IMR-90 (cell line): ENCODE data around the gene GPR149. TPM values are rescaled to one million over a fixed set of nuclear protein-coding genes. Genes with fewer than 3 reads are reported as not detected.

Experiments used
- ATAC-seq: fragments of 200-7000 bp; cut with Tn5 transposase; 2 replicates; pipeline ENCODE4 v1.9.1; 2020; ENCODE audit warnings: low read depth, mild to moderate bottlenecking, moderate library complexity
- BruUV-seq: library from RNA; stranded (reverse); fragments of 400-500 nt; replicated peaks from 2 replicates; lab custom pipeline; 2021; lab: Mats Ljungman, UMichigan
- CTCF ChIA-PET: fragments of 300-600 bp; formaldehyde crosslinking; extraction: SDS; loops from one replicate; lab custom pipeline; 2021; ENCODE audit warnings: antibody characterized with exemption; lab: Yijun Ruan, JAX
- POLR2A ChIA-PET: fragments of 300-600 bp; sonication (Branson Sonifier 250); formaldehyde crosslinking; loops from one replicate; lab custom pipeline; 2022; ENCODE audit warnings: antibody characterized with exemption; ENCODE audit not compliant: unreplicated experiment; lab: Charles Lee
- DNase-seq: peaks from one replicate; pipeline ENCODE4 v3.0.0; 2013
- H2AFZ ChIP-seq: replicated peaks from 2 replicates; pipeline ENCODE3; 2013; ENCODE audit warnings: low read length, mild to moderate bottlenecking; ENCODE audit not compliant: poor library complexity
- H2AK5ac ChIP-seq: 2 replicates; pipeline ENCODE4 v1.6.1; 2013; ENCODE audit warnings: low read depth, low read length, inconsistent platforms
- H2AK9ac ChIP-seq: replicated peaks from 2 replicates; pipeline ENCODE3; 2013; ENCODE audit warnings: mild to moderate bottlenecking, low read depth, low read length, moderate library complexity; ENCODE audit not compliant: poor library complexity
- H2BK120ac ChIP-seq: 2 replicates; pipeline ENCODE4 v1.6.1; 2013; ENCODE audit warnings: low read depth, low read length, inconsistent platforms
- H2BK15ac ChIP-seq: 3 replicates; pipeline ENCODE4 v1.6.1; 2013; ENCODE audit warnings: low read depth, low read length, inconsistent platforms
- H2BK20ac ChIP-seq: 2 replicates; pipeline ENCODE4 v1.6.1; 2013; ENCODE audit warnings: low read depth, mild to moderate bottlenecking, inconsistent platforms, low read length, moderate library complexity
- H2BK5ac ChIP-seq: 2 replicates; pipeline ENCODE4 v1.6.1; 2013; ENCODE audit warnings: mild to moderate bottlenecking, low read depth, low read length, inconsistent platforms; ENCODE audit not compliant: poor library complexity, severe bottlenecking
- H3K14ac ChIP-seq: replicated peaks from 2 replicates; pipeline ENCODE4 v1.6.1; 2013; ENCODE audit warnings: low read depth, low read length, inconsistent platforms
- H3K18ac ChIP-seq: 2 replicates; pipeline ENCODE4 v1.6.1; 2013; ENCODE audit warnings: low read depth, low read length, control low read depth
- H3K23ac ChIP-seq: 2 replicates; pipeline ENCODE4 v1.6.1; 2013; ENCODE audit warnings: low read depth, low read length, inconsistent platforms
- H3K27ac ChIP-seq: 2 replicates; pipeline ENCODE4 v1.5.1; 2013; ENCODE audit warnings: mild to moderate bottlenecking, control low read depth, low read length; ENCODE audit not compliant: insufficient read depth
- H3K27me3 ChIP-seq: 2 replicates; pipeline ENCODE4 v1.6.1; 2013; ENCODE audit warnings: low read length; ENCODE audit not compliant: control insufficient read depth, insufficient read depth
- H3K36me3 ChIP-seq: 2 replicates; pipeline ENCODE4 v1.6.1; 2013; ENCODE audit warnings: low read length, mixed read lengths; ENCODE audit not compliant: control insufficient read depth, insufficient read depth
- H3K4ac ChIP-seq: 2 replicates; pipeline ENCODE4 v1.6.1; 2013; ENCODE audit warnings: low read depth, low read length, inconsistent platforms
- H3K4me1 ChIP-seq: 2 replicates; pipeline ENCODE4 v1.6.1; 2013; ENCODE audit warnings: low read length, mixed read lengths; ENCODE audit not compliant: control insufficient read depth, insufficient read depth
- H3K4me2 ChIP-seq: 2 replicates; pipeline ENCODE4 v1.6.1; 2013; ENCODE audit warnings: low read depth, mild to moderate bottlenecking, control low read depth, low read length, moderate library complexity
- H3K4me3 ChIP-seq: 2 replicates; pipeline ENCODE4 v1.5.1; 2013; ENCODE audit warnings: low read depth, mild to moderate bottlenecking, control low read depth, low read length, moderate library complexity; ENCODE audit not compliant: insufficient read depth
- H3K56ac ChIP-seq: 2 replicates; pipeline ENCODE4 v1.6.1; 2013; ENCODE audit warnings: low read length, inconsistent platforms; ENCODE audit not compliant: insufficient read depth; ENCODE audit errors: extremely low read depth
- H3K79me1 ChIP-seq, 2 experiments: 2 replicates each; pipeline ENCODE4 v1.6.1; 2013; ENCODE audit warnings: low read length in 2 of 2, inconsistent platforms in 1 of 2, low read depth in 1 of 2
- H3K9ac ChIP-seq: 2 replicates; pipeline ENCODE4 v1.6.1; 2013; ENCODE audit warnings: low read depth, low read length, control low read depth
- H3K9me1 ChIP-seq: 2 replicates; pipeline ENCODE4 v1.6.1; 2013; ENCODE audit warnings: low read length, inconsistent platforms; ENCODE audit not compliant: insufficient read depth
- H3K9me3 ChIP-seq: 2 replicates; pipeline ENCODE4 v1.6.1; 2013; ENCODE audit warnings: low read length; ENCODE audit not compliant: control insufficient read depth, insufficient read depth
- H4K20me1 ChIP-seq: 2 replicates; pipeline ENCODE4 v1.6.1; 2013; ENCODE audit warnings: low read length, inconsistent platforms; ENCODE audit not compliant: insufficient read depth
- H4K5ac ChIP-seq: 2 replicates; pipeline ENCODE4 v1.6.1; 2013; ENCODE audit warnings: mild to moderate bottlenecking, low read depth, low read length, control low read depth
- H4K8ac ChIP-seq, 2 experiments: 2 replicates each; pipeline ENCODE4 v1.6.1; 2013; ENCODE audit warnings: low read depth in 2 of 2, low read length in 2 of 2, control low read depth in 1 of 2, inconsistent platforms in 1 of 2
- H4K91ac ChIP-seq: 2 replicates; pipeline ENCODE4 v1.6.1; 2013; ENCODE audit warnings: low read depth, low read length, inconsistent platforms; ENCODE audit not compliant: insufficient read depth
- BHLHE40 ChIP-seq: fragments of 150-350 bp; IDR thresholded peaks from 2 replicates; pipeline ENCODE4 v1.6.1; 2016; ENCODE audit warnings: mild to moderate bottlenecking, low read depth, low read length
- CHD1 ChIP-seq: IDR thresholded peaks from 2 replicates; pipeline ENCODE4 v1.6.1; 2012; ENCODE audit warnings: low read depth, low read length, improper control_type of control experiment
- FOS ChIP-seq: fragments of 150-350 bp; IDR thresholded peaks from 2 replicates; pipeline ENCODE4 v1.6.1; 2016; ENCODE audit warnings: low read depth, low read length
- MAFK ChIP-seq: IDR thresholded peaks from 2 replicates; pipeline ENCODE4 v1.6.1; 2012; ENCODE audit warnings: low read depth, low read length, improper control_type of control experiment
- MAZ ChIP-seq: IDR thresholded peaks from 2 replicates; pipeline ENCODE4 v1.6.1; 2012; ENCODE audit warnings: low read depth, mild to moderate bottlenecking, low read length, improper control_type of control experiment, moderate library complexity, borderline replicate concordance
- MXI1 ChIP-seq: IDR thresholded peaks from 2 replicates; pipeline ENCODE4 v1.6.1; 2012; ENCODE audit warnings: low read depth, mild to moderate bottlenecking, low read length, moderate library complexity, borderline replicate concordance
- NFE2L2 ChIP-seq: fragments of 150-350 bp; IDR thresholded peaks from 2 replicates; pipeline ENCODE4 v1.6.1; 2016; ENCODE audit warnings: low read depth, mild to moderate bottlenecking, low read length
- POLR2A ChIP-seq: IDR thresholded peaks from 2 replicates; pipeline ENCODE4 v1.6.1; 2012; ENCODE audit warnings: mild to moderate bottlenecking, low read depth, low read length
- RAD21 ChIP-seq: IDR thresholded peaks from 2 replicates; pipeline ENCODE4 v1.6.1; 2012; ENCODE audit warnings: low read length, improper control_type of control experiment
- RCOR1 ChIP-seq: IDR thresholded peaks from 2 replicates; pipeline ENCODE4 v1.6.1; 2012; ENCODE audit warnings: mild to moderate bottlenecking, low read length, improper control_type of control experiment; ENCODE audit not compliant: insufficient replicate concordance
- RFX5 ChIP-seq: IDR thresholded peaks from 2 replicates; pipeline ENCODE4 v1.8.0; 2012; ENCODE audit warnings: low read depth, mild to moderate bottlenecking, low read length, moderate library complexity
- WGBS, 2 experiments: methylation state at CpG; one replicate each; pipeline versions ENCODE4 v1.1.5 to v1.1.7; 2013; ENCODE audit warnings: missing lambda C conversion rate in 2 of 2; ENCODE audit not compliant: insufficient read length in 1 of 2; ENCODE audit errors: extremely low coverage in 2 of 2; 5-methylcytosine and 5-hydroxymethylcytosine counted together
- dilution Hi-C: fragments of 300-500 bp; cut with HindIII; formaldehyde crosslinking; loops from one replicate; pipeline ENCODE4 v1.14.3; 2018; ENCODE audit warnings: low sequenced_read_pairs; ENCODE audit not compliant: unreplicated experiment
- in situ Hi-C: fragments of 300-500 bp; cut with MboI; formaldehyde crosslinking; loops from 3 replicates; pipeline ENCODE4 v1.14.3; 2019; ENCODE audit warnings: low sequenced_read_pairs, inconsistent platforms, mixed read lengths
- intact Hi-C: fragments of 100-400 bp; cut with micrococcal nuclease; formaldehyde crosslinking; loops from 2 replicates; pipeline ENCODE4 v1.10.0; 2022
- polyA plus RNA-seq, 3 experiments: library from polyadenylated mRNA; depleted of rRNA; stranded (reverse); fragments of >200 nt; gene quantifications; 2 replicates each; pipeline ENCODE4 v1.2.3, GENCODE V29; 2012; ENCODE audit warnings: low replicate concordance in 1 of 3
- total RNA-seq: library from RNA; depleted of rRNA; stranded (reverse); fragments of >200 nt; gene quantifications from 2 replicates; pipeline ENCODE4 v1.2.3, GENCODE V29; 2012
- TF ChIP-seq, protein P1 (sequence below): fragments of 150-350 bp; IDR thresholded peaks from 2 replicates; pipeline ENCODE4 v1.6.1; 2016; ENCODE audit warnings: low read depth, mild to moderate bottlenecking, low read length, moderate library complexity, borderline replicate concordance
- TF ChIP-seq, protein P2 (sequence below): fragments of 150-350 bp; IDR thresholded peaks from 2 replicates; pipeline ENCODE4 v1.6.1; 2017; ENCODE audit warnings: mild to moderate bottlenecking, antibody characterized with exemption, low read length, low read depth
- TF ChIP-seq, protein P3 (sequence below): conservative IDR thresholded peaks from 2 replicates; pipeline ENCODE4 v1.5.1; 2012; ENCODE audit warnings: mild to moderate bottlenecking, low read depth, low read length, improper control_type of control experiment

Gene GPR149
- total and polyA plus RNA-seq, 2 of the 4 experiments (the other 2 are of a cell fraction) = not detected

DNA sequence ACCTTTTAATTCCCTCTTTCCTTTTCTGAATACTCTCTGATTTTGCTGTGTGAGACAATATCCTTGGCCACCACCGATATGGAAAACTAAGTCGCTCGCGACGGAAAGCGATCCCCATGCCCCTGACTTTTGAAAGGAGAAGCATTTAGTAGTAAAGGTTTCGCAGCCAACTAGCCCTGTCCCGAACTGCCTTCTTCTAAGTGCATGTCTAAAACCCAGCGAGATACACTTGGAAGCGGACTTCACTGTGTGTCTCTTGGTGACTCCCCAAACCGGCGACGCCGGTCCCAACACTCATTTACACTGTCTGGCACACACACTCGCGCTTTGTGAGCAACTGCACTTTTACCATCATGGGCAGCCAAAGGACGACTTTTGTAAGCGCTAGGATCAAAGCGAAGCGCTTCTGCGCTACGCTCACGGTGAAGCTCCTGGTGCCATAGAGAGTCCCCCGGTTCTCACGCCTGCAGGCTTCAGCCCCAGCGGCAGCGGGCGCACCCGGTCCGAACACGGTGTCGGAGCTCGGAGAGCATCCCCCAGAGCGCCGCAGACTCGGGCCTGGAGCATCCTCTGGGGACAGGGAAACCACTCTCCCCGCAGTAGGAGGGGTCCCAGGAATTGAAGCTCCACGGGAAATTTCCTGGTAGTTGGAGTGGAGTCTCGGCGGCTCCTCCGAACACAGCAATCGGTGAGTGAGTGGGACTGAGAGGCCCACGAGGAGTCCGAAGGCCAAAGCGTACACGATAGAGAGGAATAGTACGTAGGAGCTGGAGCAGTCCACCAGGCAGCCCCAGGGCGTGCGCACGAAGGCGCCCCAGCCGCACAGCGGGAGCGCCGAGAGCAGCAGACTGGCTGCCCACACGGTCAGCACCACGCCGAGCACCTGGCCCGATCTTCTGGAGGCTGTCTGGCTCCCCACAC lies 1.4 kb downstream of the GPR149 start:
- no TSS peak for BruUV-seq
- Histone ChIP-seq H2AK9ac (no peak overlapping the region), H4K20me1 (no peaks in the 10 kb centered on the region), H2BK15ac (no peak overlapping the region), H3K27me3 (peaks cover 7% of the 10 kb centered on the region; the same call in 1 of the 2 replicates), H3K4me2 (no peak overlapping the region; the same call in 1 of the 2 replicates), H3K9me1 (no peaks in the 10 kb centered on the region), H3K23ac (no peak overlapping the region), H3K4ac (no peak overlapping the region), H2AK5ac (no peak overlapping the region), H3K36me3 (no peaks in the 10 kb centered on the region), H4K8ac (no peak overlapping the region), H3K27ac (no peak overlapping the region), H3K9ac (no peak overlapping the region), H2BK5ac (no peak overlapping the region), H3K18ac (no peak overlapping the region), H2BK120ac (no peak overlapping the region), H2AFZ (no peak overlapping the region), H4K91ac (no peak overlapping the region), H3K56ac (no peak overlapping the region), H3K14ac (no peak overlapping the region), H3K4me1 (no peaks in the 10 kb centered on the region), H3K9me3 (no peaks in the 10 kb centered on the region), H3K79me1 (no peaks in the 10 kb centered on the region), H3K4me3 (no peak overlapping the region), H4K5ac (no peak overlapping the region), H2BK20ac (no peak overlapping the region)
- dilution Hi-C loops = no loop called here
- DNase-seq = no peak
- ChIA-PET POLR2A (no interaction called here), CTCF (interaction anchor here (0.5 kb wide), 1 partner anchor 91 kb away, joined by 3 read pairs; no protein-coding TSS in a partner anchor)
- in situ Hi-C loops = no loop called here
- intact Hi-C loops = no loop called here
- 7% methylated on average over 20 of the region's 59 CpGs; no CpG with 5 or more reads in 1 of the 2 experiments for WGBS, 2 experiments
- no peak for ATAC-seq
- TF ChIP-seq RCOR1 = no peak
- TF ChIP-seq, protein P1, sequence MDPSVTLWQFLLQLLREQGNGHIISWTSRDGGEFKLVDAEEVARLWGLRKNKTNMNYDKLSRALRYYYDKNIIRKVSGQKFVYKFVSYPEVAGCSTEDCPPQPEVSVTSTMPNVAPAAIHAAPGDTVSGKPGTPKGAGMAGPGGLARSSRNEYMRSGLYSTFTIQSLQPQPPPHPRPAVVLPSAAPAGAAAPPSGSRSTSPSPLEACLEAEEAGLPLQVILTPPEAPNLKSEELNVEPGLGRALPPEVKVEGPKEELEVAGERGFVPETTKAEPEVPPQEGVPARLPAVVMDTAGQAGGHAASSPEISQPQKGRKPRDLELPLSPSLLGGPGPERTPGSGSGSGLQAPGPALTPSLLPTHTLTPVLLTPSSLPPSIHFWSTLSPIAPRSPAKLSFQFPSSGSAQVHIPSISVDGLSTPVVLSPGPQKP = no peak
- TF ChIP-seq MAFK = no peak
- no peak for TF ChIP-seq MXI1
- TF ChIP-seq, protein P2, sequence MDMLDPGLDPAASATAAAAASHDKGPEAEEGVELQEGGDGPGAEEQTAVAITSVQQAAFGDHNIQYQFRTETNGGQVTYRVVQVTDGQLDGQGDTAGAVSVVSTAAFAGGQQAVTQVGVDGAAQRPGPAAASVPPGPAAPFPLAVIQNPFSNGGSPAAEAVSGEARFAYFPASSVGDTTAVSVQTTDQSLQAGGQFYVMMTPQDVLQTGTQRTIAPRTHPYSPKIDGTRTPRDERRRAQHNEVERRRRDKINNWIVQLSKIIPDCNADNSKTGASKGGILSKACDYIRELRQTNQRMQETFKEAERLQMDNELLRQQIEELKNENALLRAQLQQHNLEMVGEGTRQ = no peak
- TF ChIP-seq POLR2A = no peak
- no peak for TF ChIP-seq CHD1
- no peak for TF ChIP-seq RFX5
- no peak for TF ChIP-seq RAD21
- TF ChIP-seq, protein P3, sequence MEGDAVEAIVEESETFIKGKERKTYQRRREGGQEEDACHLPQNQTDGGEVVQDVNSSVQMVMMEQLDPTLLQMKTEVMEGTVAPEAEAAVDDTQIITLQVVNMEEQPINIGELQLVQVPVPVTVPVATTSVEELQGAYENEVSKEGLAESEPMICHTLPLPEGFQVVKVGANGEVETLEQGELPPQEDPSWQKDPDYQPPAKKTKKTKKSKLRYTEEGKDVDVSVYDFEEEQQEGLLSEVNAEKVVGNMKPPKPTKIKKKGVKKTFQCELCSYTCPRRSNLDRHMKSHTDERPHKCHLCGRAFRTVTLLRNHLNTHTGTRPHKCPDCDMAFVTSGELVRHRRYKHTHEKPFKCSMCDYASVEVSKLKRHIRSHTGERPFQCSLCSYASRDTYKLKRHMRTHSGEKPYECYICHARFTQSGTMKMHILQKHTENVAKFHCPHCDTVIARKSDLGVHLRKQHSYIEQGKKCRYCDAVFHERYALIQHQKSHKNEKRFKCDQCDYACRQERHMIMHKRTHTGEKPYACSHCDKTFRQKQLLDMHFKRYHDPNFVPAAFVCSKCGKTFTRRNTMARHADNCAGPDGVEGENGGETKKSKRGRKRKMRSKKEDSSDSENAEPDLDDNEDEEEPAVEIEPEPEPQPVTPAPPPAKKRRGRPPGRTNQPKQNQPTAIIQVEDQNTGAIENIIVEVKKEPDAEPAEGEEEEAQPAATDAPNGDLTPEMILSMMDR = no peak
- no peak for TF ChIP-seq BHLHE40
- TF ChIP-seq FOS = no peak
- TF ChIP-seq NFE2L2 = no peak
- TF ChIP-seq MAZ = no peak
